AG09309 (cell line): ENCODE measurements around the gene ABCC6.
"Not testable (repeated sequence)": the region's sequence is repeated elsewhere in the genome, so short reads cannot be mapped to it uniquely, and the experiment has no call there.

Experiments
- DNase-seq: peaks from one replicate; pipeline ENCODE4 v3.0.0-alpha.2; 2010; ENCODE audit warnings: low read depth
- H3K4me3 ChIP-seq: 2 replicates; pipeline ENCODE4 v1.5.1; 2011; ENCODE audit warnings: mild to moderate bottlenecking, low read depth, low read length, moderate library complexity; ENCODE audit not compliant: control insufficient read depth
- CTCF ChIP-seq: IDR thresholded peaks from 2 replicates; pipeline ENCODE4 v1.5.1; 2011; ENCODE audit warnings: mild to moderate bottlenecking, low read depth, low read length, inconsistent platforms; ENCODE audit not compliant: insufficient read depth, control insufficient read depth; ENCODE audit errors: missing control alignments

The ABCC6 gene

GRCh38 chr16:16222850-16223661 is at the start of gene ABCC6:
TSS of gene ABCC6 (minus strand) at chr16:16223494. CDS start at chr16:16223434, 60 bp downstream.
- DNase-seq, H3K4me3 ChIP-seq: not testable (repeated sequence)

- not testable (repeated sequence) for H3K4me3 ChIP-seq
Observed at GRCh38 chr16:16272573-16273221, 49.4 kb upstream of the ABCC6 start.

GRCh38 chr16:16271658-16272057 is 48.4 kb upstream of the ABCC6 start:
- H3K4me3 ChIP-seq, DNase-seq: not testable (repeated sequence)

More at GRCh38 chr16:16272573-16273221, 49.4 kb upstream of the ABCC6 start:
- DNase-seq: not testable (repeated sequence)

GRCh38 chr16:16268185-16268808 is 45.0 kb upstream of the ABCC6 start:
- not testable (repeated sequence) for H3K4me3 ChIP-seq, DNase-seq

- not testable (repeated sequence) for DNase-seq, H3K4me3 ChIP-seq
Observed at GRCh38 chr16:16267708-16268107, 44.4 kb upstream of the ABCC6 start.

GRCh38 chr16:16265044-16265443 is 41.8 kb upstream of the ABCC6 start:
- DNase-seq, H3K4me3 ChIP-seq: not testable (repeated sequence)

- H3K4me3 ChIP-seq, DNase-seq: not testable (repeated sequence)
Observed at GRCh38 chr16:16263947-16264346, 40.7 kb upstream of the ABCC6 start.

GRCh38 chr16:16262954-16263555 is 39.8 kb upstream of the ABCC6 start:
- H3K4me3 ChIP-seq, DNase-seq: not testable (repeated sequence)

- H3K4me3 ChIP-seq, DNase-seq: not testable (repeated sequence)
Observed at GRCh38 chr16:16259971-16260370, 36.7 kb upstream of the ABCC6 start.

GRCh38 chr16:16258822-16259221 is 35.5 kb upstream of the ABCC6 start:
- DNase-seq, H3K4me3 ChIP-seq: not testable (repeated sequence)

- not testable (repeated sequence) for DNase-seq
Observed at GRCh38 chr16:16257301-16257923, 34.1 kb upstream of the ABCC6 start.

GRCh38 chr16:16252377-16252776 is 29.1 kb upstream of the ABCC6 start:
- not testable (repeated sequence) for H3K4me3 ChIP-seq, DNase-seq

More at GRCh38 chr16:16257301-16257923, 34.1 kb upstream of the ABCC6 start:
- TF ChIP-seq CTCF: peak; percentile 29
- H3K4me3 ChIP-seq: not testable (repeated sequence)

- H3K4me3 ChIP-seq: not testable (repeated sequence)
Observed at GRCh38 chr16:16249621-16250330, 26.5 kb upstream of the ABCC6 start.

GRCh38 chr16:16247439-16247838 is 24.1 kb upstream of the ABCC6 start:
- H3K4me3 ChIP-seq, DNase-seq: not testable (repeated sequence)

More at GRCh38 chr16:16249621-16250330, 26.5 kb upstream of the ABCC6 start:
- not testable (repeated sequence) for DNase-seq

- not testable (repeated sequence) for H3K4me3 ChIP-seq, DNase-seq
Observed at GRCh38 chr16:16246578-16247262, 23.4 kb upstream of the ABCC6 start.
